GM13976 (cell line): ENCODE results near the gene PSMA5.

Experiments
- DNase-seq: peaks from one replicate; pipeline ENCODE4 v3.0.0; 2012; ENCODE audit warnings: low spot score
- in situ Hi-C: fragments of 300-500 bp; cut with MboI; formaldehyde crosslinking; loops from one replicate; pipeline ENCODE4 v1.12.0; 2022; ENCODE audit warnings: low sequenced_read_pairs, mixed read lengths, inconsistent platforms; ENCODE audit not compliant: unreplicated experiment
- TF ChIP-seq, protein P1 (sequence below): IDR thresholded peaks from 2 replicates; pipeline ENCODE4 v1.5.1; 2012; ENCODE audit warnings: borderline replicate concordance, mild to moderate bottlenecking; ENCODE audit not compliant: insufficient read depth; ENCODE audit errors: extremely low read depth, missing control alignments, control extremely low read depth

The PSMA5 gene

DNA sequence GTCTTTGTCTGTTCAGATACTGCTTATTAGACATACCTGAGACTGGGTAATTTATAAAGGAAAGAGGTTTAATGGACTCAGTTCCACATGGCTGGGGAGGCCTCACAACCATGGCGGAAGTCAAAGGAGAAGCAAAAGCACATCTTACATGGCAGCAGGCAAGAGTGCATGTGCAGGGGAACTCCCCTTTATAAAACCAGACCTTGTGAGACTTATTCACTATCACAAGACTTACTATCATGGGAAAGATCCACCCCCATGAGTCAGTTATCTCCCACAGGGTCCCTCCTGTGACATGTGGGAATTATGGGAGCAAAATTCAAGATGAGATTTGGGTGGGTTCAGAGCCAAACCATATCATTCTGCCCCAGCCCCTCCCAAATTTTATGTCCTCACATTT is 7.1 kb upstream of the PSMA5 start:
- TF ChIP-seq, protein P1, sequence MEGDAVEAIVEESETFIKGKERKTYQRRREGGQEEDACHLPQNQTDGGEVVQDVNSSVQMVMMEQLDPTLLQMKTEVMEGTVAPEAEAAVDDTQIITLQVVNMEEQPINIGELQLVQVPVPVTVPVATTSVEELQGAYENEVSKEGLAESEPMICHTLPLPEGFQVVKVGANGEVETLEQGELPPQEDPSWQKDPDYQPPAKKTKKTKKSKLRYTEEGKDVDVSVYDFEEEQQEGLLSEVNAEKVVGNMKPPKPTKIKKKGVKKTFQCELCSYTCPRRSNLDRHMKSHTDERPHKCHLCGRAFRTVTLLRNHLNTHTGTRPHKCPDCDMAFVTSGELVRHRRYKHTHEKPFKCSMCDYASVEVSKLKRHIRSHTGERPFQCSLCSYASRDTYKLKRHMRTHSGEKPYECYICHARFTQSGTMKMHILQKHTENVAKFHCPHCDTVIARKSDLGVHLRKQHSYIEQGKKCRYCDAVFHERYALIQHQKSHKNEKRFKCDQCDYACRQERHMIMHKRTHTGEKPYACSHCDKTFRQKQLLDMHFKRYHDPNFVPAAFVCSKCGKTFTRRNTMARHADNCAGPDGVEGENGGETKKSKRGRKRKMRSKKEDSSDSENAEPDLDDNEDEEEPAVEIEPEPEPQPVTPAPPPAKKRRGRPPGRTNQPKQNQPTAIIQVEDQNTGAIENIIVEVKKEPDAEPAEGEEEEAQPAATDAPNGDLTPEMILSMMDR = no peak
- in situ Hi-C loops = no loop called here
- DNase-seq = no peak

DNA sequence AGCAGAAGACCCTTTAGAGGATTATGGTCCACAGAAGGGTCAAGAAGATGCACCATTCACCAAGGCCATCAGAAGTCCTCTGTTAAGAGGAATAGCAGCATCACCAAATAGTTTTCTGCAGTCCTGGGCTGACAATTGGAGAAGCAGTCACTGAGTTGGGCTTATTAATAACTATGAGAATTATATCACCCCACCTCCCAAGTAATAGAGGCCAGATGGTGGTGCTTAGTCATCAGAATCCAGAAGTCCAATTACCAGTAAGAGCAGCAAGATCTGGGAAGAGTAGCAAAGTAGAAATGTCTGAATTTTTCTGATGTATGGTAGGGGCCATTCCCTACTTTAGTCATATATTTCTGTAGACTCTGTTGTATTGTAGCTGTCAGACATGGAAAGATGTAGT is 6.1 kb upstream of the PSMA5 start:
- in situ Hi-C loops = no loop called here
- DNase-seq = no peak
- TF ChIP-seq, protein P1 = no peak

DNA sequence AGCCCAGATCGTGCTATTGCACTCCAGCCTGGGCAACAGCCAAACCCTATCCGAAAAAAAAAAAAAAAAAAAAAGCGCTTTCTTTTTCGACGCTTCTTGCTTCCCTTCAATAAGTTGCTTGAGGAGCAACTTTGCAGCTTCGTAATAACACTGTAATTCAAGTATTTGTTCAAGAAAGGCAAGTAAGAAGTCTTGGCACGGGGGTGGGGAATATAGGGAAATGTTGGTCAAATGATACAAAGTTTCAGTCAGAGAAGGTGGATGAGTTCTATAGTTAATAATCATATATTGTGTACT is 871 bp upstream of the PSMA5 start:
- TF ChIP-seq, protein P1 = no peak
- in situ Hi-C loops = no loop called here
- no peak for DNase-seq

DNA sequence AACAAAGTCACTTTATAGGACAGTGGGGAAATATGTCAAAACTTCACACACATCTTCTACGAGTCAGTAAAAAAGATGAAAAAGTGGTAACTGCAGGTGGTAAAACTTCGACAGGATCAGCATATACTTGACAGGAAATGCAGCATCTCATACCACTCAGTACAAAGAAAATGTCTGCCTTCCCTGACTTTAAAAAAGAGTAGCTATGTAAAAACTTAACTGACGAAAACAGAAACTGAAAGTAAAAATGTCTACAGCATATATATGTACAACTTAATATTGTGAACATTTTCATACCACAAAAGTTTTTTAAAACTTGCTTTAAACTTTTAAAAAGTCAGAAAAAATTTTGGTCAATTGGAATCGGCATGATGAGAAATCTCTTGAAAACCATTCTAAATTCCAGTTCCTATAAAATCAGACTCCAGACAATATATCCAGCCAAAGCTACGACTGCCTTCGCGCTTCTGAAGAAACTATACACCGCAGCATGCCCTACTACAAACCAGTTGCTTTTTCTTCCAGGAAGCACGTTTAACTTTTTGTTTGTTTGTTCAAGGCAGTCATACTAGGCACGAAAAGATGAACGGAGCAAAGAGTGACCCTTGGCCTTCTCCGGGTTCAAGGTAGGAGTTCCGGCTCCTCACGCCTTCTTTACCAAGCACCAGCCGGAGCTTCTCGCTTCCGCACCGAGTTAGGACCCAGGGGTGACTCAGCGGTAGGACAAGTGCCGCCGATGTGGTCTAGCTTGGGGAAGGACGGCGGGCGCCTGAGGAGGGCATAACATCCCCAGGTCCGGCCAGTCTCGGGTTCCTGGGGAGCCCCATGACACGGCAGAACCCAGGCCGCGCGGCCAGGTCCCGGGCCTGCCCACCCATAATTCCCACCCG is 612 bp downstream of the PSMA5 start:
- TF ChIP-seq, protein P1 = no peak
- peak; percentile 71 for DNase-seq
- in situ Hi-C loops = no loop called here

DNA sequence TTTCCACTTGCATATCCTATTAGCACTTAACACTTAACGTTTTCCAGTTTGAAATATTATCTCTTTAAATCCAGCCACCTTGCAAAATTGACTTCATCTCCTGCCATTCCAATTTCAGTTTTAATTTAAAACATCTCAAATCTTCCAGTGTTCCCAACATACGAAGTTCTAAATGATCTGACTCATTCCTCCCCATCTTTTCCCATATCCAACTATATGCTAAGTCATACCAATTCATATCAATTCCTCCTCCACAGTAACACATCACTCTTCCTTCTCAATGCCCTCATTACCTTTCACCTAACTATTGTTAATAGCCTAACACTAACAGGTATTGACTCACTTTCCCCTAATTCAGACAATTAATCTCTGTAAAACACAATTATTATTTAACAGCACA is 2.8 kb downstream of the PSMA5 start:
- TF ChIP-seq, protein P1 = no peak
- no peak for DNase-seq
- in situ Hi-C loops = no loop called here

DNA sequence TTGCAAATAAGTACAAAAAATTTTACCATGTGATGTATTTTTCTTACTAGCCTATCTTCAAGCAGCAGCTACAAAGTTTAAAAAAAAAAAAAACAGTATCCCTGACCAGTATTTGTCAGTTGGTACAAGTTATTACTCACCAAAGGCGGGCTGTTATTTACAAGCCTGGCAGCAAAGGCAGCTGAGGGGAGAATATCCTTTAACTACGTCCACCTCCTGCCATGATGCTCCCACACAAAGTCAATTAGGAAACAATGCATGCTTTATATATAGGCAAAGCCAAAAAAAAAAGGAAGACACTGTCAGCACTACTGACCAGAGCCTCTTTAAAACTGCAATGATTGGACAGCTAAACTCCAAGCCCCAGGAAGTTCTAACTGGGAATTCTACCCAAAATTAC is 13.7 kb downstream of the PSMA5 start:
- no peak for DNase-seq
- TF ChIP-seq, protein P1 = no peak
- in situ Hi-C loops = no loop called here

DNA sequence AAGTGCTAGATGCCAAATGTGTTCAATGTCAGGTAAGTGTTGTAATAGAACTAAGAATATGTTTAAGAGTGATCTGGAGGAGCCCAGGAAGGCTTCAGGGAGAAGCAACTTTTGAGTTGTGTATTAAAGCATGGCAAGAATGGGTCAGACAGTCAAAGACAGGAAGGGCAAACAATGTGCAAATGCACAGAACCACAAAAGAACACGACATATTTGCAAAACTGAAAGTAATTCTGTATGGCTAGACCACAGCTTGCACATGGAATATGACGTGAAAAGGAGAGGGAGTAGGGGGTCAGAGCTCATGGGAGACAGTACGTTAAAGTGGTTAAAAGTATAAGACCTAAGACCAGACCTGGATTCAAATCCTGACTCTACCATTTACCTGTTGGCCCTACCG is 21.4 kb downstream of the PSMA5 start:
- no peak for DNase-seq
- TF ChIP-seq, protein P1 = no peak
- in situ Hi-C loops = no loop called here
